Activated CD8-positive, alpha-beta memory T cell treated with anti-CD3 and anti-CD28 coated beads, Interleukin-2, amount 50 U/mL, for 1 hour (primary cell): ENCODE data around the gene IQGAP2.
"Not testable (repeated sequence)": the region's sequence is repeated elsewhere in the genome, so short reads cannot be mapped to it uniquely, and the experiment has no call there.

Experiments used
- DNase-seq: peaks from one replicate; pipeline ENCODE4 v3.0.0-alpha.2; 2020; ENCODE audit errors: extremely low read depth

Gene IQGAP2

GRCh38 chr5:76419597-76420298 lies 16.7 kb downstream of the IQGAP2 start:
- DNase-seq: no peak

GRCh38 chr5:76422227-76422626 lies 19.1 kb downstream of the IQGAP2 start:
- no peak for DNase-seq

GRCh38 chr5:76422742-76423141 lies 19.7 kb downstream of the IQGAP2 start:
- DNase-seq: no peak

- DNase-seq: no peak
Observed at GRCh38 chr5:76425146-76425545, 22.1 kb downstream of the IQGAP2 start.

- DNase-seq: no peak
Observed at GRCh38 chr5:76425928-76426804, 23.1 kb downstream of the IQGAP2 start.

GRCh38 chr5:76427206-76428140 lies 24.4 kb downstream of the IQGAP2 start:
- DNase-seq: no peak

- DNase-seq: not testable (repeated sequence)
Observed at GRCh38 chr5:76428550-76428949, 25.5 kb downstream of the IQGAP2 start.

GRCh38 chr5:76433261-76433660 lies 30.2 kb downstream of the IQGAP2 start:
- no peak for DNase-seq

GRCh38 chr5:76437507-76437906 lies 34.4 kb downstream of the IQGAP2 start:
- not testable (repeated sequence) for DNase-seq

GRCh38 chr5:76438025-76438424 lies 34.9 kb downstream of the IQGAP2 start:
- no peak for DNase-seq

GRCh38 chr5:76439201-76439600 lies 36.1 kb downstream of the IQGAP2 start:
- no peak for DNase-seq

GRCh38 chr5:76439929-76440328 lies 36.8 kb downstream of the IQGAP2 start:
- no peak for DNase-seq

- DNase-seq: no peak
Observed at GRCh38 chr5:76441101-76441500, 38.0 kb downstream of the IQGAP2 start.

- DNase-seq: no peak
Observed at GRCh38 chr5:76441890-76442673, 39.0 kb downstream of the IQGAP2 start.

GRCh38 chr5:76443066-76443800 lies 40.1 kb downstream of the IQGAP2 start:
- DNase-seq: no peak

- DNase-seq: no peak
Observed at GRCh38 chr5:76445063-76445462, 42.0 kb downstream of the IQGAP2 start.

GRCh38 chr5:76445830-76446229 lies 42.7 kb downstream of the IQGAP2 start:
- DNase-seq: no peak

- DNase-seq: no peak
Observed at GRCh38 chr5:76446776-76447175, 43.7 kb downstream of the IQGAP2 start.

- no peak for DNase-seq
Observed at GRCh38 chr5:76449606-76450005, 46.5 kb downstream of the IQGAP2 start.

GRCh38 chr5:76450054-76450453 lies 47.0 kb downstream of the IQGAP2 start:
- DNase-seq: no peak
